ENCODE results near the gene BSCL2. TPM values are rescaled to one million over a fixed set of nuclear protein-coding genes. Genes with fewer than 3 reads are reported as not detected.
A peak's percentile ranks its signal among the peaks of the same experiment; 100 is the strongest.

Gene BSCL2
- total and polyA plus RNA-seq, 2 of the 13 experiments (the other 11 are each of a cell fraction or from before 2014, with no cell fraction given) = 19.5 to 21.1 TPM

DNA sequence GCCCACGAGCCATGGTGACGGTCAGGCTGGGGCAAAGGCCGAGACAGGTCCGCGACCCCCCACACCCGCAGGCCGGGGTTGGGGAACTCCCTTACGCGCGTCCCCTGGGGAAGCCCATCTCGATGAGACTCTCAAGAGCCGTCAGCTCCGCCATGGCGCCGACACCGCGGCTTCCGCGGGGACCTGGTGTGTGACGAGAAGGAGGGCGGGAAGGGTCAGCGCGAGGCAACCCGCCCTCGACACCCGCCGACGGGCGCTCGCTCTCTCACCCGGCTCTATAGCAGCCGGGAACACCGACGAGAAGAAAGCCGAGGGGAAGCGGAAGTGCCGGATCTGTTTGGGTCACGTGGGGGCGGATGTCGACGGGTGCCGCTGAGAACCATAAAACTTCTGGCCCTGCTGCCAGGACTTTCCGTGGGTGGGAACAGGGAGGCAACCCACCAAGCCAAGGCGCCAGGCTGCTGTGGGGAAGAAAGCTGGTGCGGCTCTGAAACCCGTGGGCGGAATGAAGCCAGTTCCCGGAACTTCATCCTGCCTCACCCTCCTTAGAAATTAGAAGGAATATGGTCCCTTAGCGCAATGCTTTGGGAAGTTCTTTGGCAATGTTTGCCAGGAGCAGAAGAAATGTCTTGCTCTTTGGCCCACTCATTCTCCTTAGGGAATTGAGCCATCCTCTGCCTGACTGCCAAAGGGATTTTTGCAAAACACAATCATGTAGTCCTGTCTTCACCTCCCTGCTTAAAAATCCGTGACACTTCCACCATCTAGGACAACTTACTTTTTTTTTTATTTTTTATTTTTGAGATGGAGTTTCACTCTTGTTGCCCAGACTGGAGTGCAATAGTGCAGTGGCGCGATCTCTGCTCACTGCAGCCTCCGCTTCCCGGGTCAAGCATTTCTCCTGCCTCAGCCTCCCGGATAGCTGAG is 28.2 kb downstream of the BSCL2 start, which contains the start of gene UBXN1 (continued):
- TF ChIP-seq ELK4 (CRISPR knock-in tag; IDR thresholded peaks at IDR 0.05; ENCODE audit: borderline replicate concordance) (no peak), ZNF275 (CRISPR knock-in tag; IDR thresholded peaks at IDR 0.05; ENCODE audit: borderline replicate concordance) (no peak; the same call in 1 of the 2 replicates), THAP11 (CRISPR knock-in tag; IDR thresholded peaks at IDR 0.05) (peak; percentile 93), ARHGAP35 (CRISPR knock-in tag; IDR thresholded peaks at IDR 0.05; ENCODE audit: borderline replicate concordance) (0 out of 2 replicates have a peak, but pooled peaks have one; percentile 55), ZNF446 (CRISPR knock-in tag; IDR thresholded peaks at IDR 0.05) (0 out of 2 replicates have a peak, but pooled peaks have one; percentile 42), ZBTB8A (CRISPR knock-in tag; IDR thresholded peaks at IDR 0.05; ENCODE audit: borderline replicate concordance, low read depth) (no peak), MXI1 (IDR thresholded peaks at IDR 0.05; ENCODE audit: borderline replicate concordance, low read depth, low read length) (peak; percentile 77; the same call in 2 of the 3 replicates), ARNT2 (CRISPR knock-in tag; IDR thresholded peaks at IDR 0.05; ENCODE audit: low read depth) (peak; percentile 58; the same call in 1 of the 2 replicates), MNT (IDR thresholded peaks at IDR 0.05) (no peak), PAWR (CRISPR knock-in tag; IDR thresholded peaks at IDR 0.05; ENCODE audit: borderline replicate concordance) (no peak), ZFP1 (CRISPR knock-in tag; IDR thresholded peaks at IDR 0.05) (no peak), ZNF607 (CRISPR knock-in tag; IDR thresholded peaks at IDR 0.05; ENCODE audit: borderline replicate concordance) (no peak; the same call in 1 of the 2 replicates), IRX3 (CRISPR knock-in tag; IDR thresholded peaks at IDR 0.05; ENCODE audit: borderline replicate concordance, low read depth) (no peak), ZNF850 (CRISPR knock-in tag; conservative IDR thresholded peaks at IDR 0.05) (no peak), ZMYM2 (CRISPR knock-in tag; IDR thresholded peaks at IDR 0.05) (no peak), ZNF547 (CRISPR knock-in tag; IDR thresholded peaks at IDR 0.05) (peak; percentile 62), SMAD3 (CRISPR knock-in tag; IDR thresholded peaks at IDR 0.05) (peak; percentile 84), PHF21A (CRISPR knock-in tag; IDR thresholded peaks at IDR 0.05) (peak; percentile 59; the same call in 1 of the 2 replicates), RBM39 (IDR thresholded peaks at IDR 0.05; ENCODE audit: low read depth, low read length, poor library complexity, severe bottlenecking) (peak; percentile 23), ZNF556 (CRISPR knock-in tag; IDR thresholded peaks at IDR 0.05; ENCODE audit: borderline replicate concordance) (peak; percentile 64), HNRNPUL1 (IDR thresholded peaks at IDR 0.05; ENCODE audit: low read depth, low read length) (no peak), MBD4 (IDR thresholded peaks at IDR 0.05; ENCODE audit: borderline replicate concordance, low read length) (no peak), ZNF781 (CRISPR knock-in tag; IDR thresholded peaks at IDR 0.05; ENCODE audit: borderline replicate concordance, not compliant biosample characterization) (peak; percentile 27)
- TF ChIP-seq, protein P1, sequence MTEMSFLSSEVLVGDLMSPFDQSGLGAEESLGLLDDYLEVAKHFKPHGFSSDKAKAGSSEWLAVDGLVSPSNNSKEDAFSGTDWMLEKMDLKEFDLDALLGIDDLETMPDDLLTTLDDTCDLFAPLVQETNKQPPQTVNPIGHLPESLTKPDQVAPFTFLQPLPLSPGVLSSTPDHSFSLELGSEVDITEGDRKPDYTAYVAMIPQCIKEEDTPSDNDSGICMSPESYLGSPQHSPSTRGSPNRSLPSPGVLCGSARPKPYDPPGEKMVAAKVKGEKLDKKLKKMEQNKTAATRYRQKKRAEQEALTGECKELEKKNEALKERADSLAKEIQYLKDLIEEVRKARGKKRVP (CRISPR knock-in tag; IDR thresholded peaks at IDR 0.05) = 0 out of 4 replicates have a peak, but pooled peaks of 1 of the 2 experiments have one; percentile 15

Measured in HepG2 (cell line).